IPS-18a (cell line): Measurements from ENCODE around the gene INTS6.

Experiments used
- H3K27ac ChIP-seq: one replicate; pipeline ENCODE4 v1.5.1; 2013; ENCODE audit warnings: low read length
- H3K27me3 ChIP-seq: one replicate; pipeline ENCODE4 v1.6.1; 2013; ENCODE audit warnings: mild to moderate bottlenecking, low read length; ENCODE audit not compliant: control insufficient read depth, insufficient read depth
- H3K36me3 ChIP-seq: one replicate; pipeline ENCODE4 v1.6.1; 2013; ENCODE audit warnings: low read depth, low read length; ENCODE audit not compliant: control insufficient read depth
- H3K4me1 ChIP-seq: one replicate; pipeline ENCODE4 v1.6.1; 2013; ENCODE audit warnings: low read depth, low read length; ENCODE audit not compliant: control insufficient read depth
- H3K4me3 ChIP-seq: one replicate; pipeline ENCODE4 v1.5.1; 2013; ENCODE audit warnings: low read length
- H3K9ac ChIP-seq: one replicate; pipeline ENCODE4 v1.6.1; 2013; ENCODE audit warnings: mild to moderate bottlenecking, low read length, moderate library complexity
- H3K9me3 ChIP-seq: one replicate; pipeline ENCODE4 v1.6.1; 2013; ENCODE audit warnings: low read depth, low read length; ENCODE audit not compliant: control insufficient read depth

Gene INTS6

DNA sequence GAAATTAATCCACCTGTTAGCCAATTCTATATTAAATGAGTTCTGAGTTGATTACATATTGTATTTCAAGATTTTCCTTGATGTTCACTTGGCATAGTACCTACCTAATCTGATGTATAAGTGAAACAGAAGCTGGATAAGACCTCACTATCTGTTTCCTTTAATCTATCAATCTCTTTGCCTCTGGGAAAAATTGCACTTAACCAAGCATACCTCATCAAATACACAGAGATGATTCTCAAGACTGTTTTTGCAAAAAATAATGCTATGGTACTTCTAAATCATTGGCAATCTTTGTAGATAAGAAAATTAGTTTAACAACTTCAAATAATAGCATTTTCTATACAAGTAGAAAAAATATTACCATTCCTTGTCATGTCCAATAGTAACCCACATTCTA, 58.1 kb downstream of the INTS6 start:
- Histone ChIP-seq H3K9ac (no peak overlapping the region), H3K36me3 (peaks cover 6% of the 10 kb centered on the region), H3K27ac (no peak overlapping the region), H3K9me3 (no peaks in the 10 kb centered on the region), H3K4me1 (peaks cover 10% of the 10 kb centered on the region), H3K4me3 (no peak overlapping the region), H3K27me3 (no peaks in the 10 kb centered on the region)

DNA sequence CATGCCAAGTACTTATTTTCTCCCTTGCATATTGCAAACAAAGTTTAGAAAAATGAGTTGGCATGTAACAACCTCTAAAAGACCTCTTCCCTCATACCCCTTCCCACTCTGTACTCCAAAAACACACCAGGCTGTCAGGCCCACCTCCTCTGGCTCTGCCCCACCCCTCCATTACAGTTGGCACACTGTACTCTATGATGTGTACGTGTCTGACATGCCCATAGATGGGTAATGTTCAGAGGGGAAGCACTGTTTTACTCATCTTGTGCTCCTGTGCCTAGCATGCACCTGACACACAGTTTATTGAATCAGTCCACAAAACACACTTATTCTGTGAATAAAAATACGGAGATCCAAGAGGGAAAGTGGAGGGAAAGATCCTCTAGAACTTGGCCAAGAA, 67.7 kb downstream of the INTS6 start:
- Histone ChIP-seq H3K9ac (no peak overlapping the region), H3K27me3 (no peaks in the 10 kb centered on the region), H3K27ac (no peak overlapping the region), H3K4me1 (no peaks in the 10 kb centered on the region), H3K4me3 (no peak overlapping the region), H3K9me3 (no peaks in the 10 kb centered on the region), H3K36me3 (peaks cover 22% of the 10 kb centered on the region)

DNA sequence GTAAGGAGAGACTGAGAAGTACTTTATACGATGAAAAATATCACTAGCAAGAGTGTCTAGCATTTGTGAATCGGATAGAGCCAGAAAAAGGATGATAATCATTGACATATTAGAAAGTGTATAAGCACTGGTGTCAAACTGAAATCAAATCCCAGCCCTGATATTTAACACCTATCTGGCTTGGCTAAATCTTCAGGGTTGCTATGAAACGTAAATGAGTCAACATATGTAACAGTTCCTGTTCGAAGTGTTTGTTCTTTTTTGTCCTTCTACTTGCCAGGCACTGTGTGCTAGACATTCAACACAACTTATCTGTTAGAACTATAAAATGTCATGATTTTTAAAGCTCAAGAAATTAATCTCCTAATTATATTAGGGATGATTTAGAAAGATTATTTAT, 72.6 kb downstream of the INTS6 start:
- H3K27me3 ChIP-seq, result no peaks in the 10 kb centered on the region
- peaks cover 56% of the 10 kb centered on the region for H3K36me3 ChIP-seq
- no peaks in the 10 kb centered on the region for H3K4me1 ChIP-seq
- H3K4me3 ChIP-seq, result no peak overlapping the region
- H3K9me3 ChIP-seq, result no peaks in the 10 kb centered on the region
- H3K27ac ChIP-seq, result no peak overlapping the region
- H3K9ac ChIP-seq, result no peak overlapping the region

DNA sequence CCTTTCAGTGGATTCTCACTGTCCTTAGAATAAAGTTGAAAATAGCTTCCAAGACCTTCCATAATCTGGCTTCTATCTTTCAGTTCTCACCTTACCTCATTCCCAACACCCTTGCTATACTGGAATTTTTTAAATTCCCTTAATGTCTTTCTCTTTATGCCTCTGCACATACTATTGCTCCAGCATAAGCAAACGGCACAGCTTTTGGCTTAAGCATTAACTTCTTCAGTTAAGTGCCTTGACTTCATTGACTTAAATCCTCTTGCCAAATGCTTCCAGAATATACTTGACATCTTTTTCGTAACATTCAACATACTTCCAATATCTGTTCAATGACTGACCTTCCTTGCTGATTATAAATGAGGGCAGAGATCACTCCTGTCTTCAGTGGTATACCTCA, 79.4 kb downstream of the INTS6 start:
- no peak overlapping the region for H3K9ac ChIP-seq
- peaks cover 13% of the 10 kb centered on the region for H3K4me1 ChIP-seq
- peaks cover 67% of the 10 kb centered on the region for H3K36me3 ChIP-seq
- H3K27ac ChIP-seq, result no peak overlapping the region
- H3K27me3 ChIP-seq, result no peaks in the 10 kb centered on the region
- no peaks in the 10 kb centered on the region for H3K9me3 ChIP-seq
- H3K4me3 ChIP-seq, result no peak overlapping the region

DNA sequence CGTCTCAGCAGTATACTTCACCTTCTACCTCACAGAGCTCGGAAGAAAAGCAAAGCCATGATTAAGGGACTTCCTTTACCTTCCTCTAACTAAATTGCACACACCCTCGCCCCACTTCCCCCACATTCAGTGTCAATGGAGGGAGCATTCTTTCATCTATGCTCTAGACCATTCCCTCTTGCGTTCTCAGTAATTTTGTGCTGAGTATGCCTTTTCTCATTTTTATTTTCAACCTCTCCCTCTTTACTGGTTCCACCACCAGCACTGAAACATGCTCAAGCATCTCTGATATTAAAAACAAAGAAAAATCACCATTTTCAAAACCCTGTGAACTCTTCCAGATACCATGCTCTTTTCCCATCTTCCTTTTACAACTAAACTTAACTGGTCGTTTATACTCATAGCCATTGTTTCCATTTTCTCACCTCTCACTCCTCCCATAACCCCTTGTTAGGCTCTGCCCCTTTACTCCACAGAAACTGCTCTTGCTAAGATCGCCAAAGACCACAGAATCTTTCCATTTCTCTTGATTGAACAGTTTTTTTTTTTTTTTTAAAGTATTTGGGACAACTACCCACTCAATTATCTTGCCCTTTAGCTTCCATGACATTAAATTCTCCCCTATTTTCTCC, 81.0 kb downstream of the INTS6 start:
- Histone ChIP-seq H3K27ac (no peak overlapping the region), H3K27me3 (no peaks in the 10 kb centered on the region), H3K9me3 (no peaks in the 10 kb centered on the region), H3K4me1 (peaks cover 13% of the 10 kb centered on the region), H3K4me3 (no peak overlapping the region), H3K36me3 (peaks cover 68% of the 10 kb centered on the region), H3K9ac (no peak overlapping the region)

DNA sequence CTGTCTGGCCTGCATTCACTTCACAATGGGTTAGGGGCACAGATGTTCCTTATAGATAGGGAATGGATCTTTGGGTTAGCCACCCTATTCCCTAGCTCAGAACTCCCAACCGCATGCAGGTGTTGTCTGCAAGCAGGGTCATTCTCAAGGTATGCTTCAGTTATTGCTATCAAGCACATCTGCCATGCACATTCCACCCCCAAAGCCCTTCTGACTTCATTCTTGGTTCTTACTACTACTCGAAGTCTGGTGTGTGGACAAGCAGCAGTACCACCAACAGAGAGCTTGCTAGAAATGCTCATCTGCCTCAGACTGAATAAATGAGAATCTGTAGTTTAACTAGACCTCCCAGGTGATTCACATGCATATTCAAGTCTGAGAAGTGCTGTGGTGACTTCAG, 82.0 kb downstream of the INTS6 start:
- no peak overlapping the region for H3K4me3 ChIP-seq
- H3K9me3 ChIP-seq, result no peaks in the 10 kb centered on the region
- no peak overlapping the region for H3K9ac ChIP-seq
- peaks cover 72% of the 10 kb centered on the region for H3K36me3 ChIP-seq
- no peak overlapping the region for H3K27ac ChIP-seq
- no peaks in the 10 kb centered on the region for H3K27me3 ChIP-seq
- peaks cover 13% of the 10 kb centered on the region for H3K4me1 ChIP-seq

DNA sequence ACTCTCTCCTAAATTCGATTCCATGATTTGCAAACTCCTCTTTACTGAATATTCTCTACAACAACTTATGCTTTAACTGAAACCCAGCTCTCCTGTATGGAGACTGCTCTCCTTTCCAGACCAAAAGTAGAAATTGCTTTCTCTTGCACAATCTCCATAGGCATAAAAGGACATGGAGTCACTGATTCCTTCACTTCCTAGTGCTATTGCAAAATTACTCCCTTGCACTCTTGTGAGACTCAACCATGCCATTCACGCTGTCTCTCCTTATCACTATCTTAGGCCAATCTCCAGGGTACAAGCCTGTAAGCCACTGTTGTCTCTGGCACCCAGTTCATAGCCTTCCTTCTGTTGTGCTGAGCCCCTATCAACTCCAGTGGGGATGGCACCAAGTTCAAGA, 82.7 kb downstream of the INTS6 start:
- Histone ChIP-seq H3K36me3 (peaks cover 71% of the 10 kb centered on the region), H3K27ac (no peak overlapping the region), H3K9me3 (no peaks in the 10 kb centered on the region)

DNA sequence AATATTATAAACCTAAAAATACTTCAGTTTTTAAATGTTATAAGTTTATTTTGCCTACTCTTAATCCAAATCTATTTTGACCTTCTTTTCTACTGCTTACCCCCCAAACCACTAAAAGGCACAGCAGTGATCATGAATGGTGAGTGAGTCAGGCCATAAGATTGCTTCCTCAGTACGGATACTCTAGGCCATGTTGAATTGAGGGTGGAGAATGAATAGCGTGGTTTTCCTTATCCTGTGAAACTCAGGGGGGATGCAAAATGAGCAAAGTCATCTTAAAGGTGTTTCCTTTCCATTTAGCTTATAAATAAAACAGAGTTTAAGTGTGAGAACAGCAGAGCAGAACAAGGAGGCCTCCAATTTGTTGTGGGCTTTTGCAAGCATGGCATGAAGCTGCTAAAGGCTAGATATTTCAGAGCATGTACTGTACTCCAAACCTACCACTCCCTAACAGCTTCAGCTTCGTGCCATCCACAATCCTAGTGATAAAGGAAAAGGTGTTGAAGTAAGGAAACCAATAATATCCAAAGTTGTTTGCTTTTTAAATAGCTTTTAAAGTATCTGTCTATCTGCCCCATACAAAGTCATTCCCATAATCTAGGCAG, 88.3 kb downstream of the INTS6 start:
- Histone ChIP-seq H3K9ac (no peak overlapping the region), H3K36me3 (peaks cover 51% of the 10 kb centered on the region), H3K4me1 (peaks cover 7% of the 10 kb centered on the region), H3K9me3 (no peaks in the 10 kb centered on the region), H3K27me3 (no peaks in the 10 kb centered on the region), H3K27ac (no peak overlapping the region), H3K4me3 (no peak overlapping the region)

More for the DNA sequence above, 82.7 kb downstream of the INTS6 start:
- Histone ChIP-seq H3K27me3 (no peaks in the 10 kb centered on the region), H3K4me3 (no peak overlapping the region), H3K9ac (no peak overlapping the region), H3K4me1 (peaks cover 13% of the 10 kb centered on the region)

DNA sequence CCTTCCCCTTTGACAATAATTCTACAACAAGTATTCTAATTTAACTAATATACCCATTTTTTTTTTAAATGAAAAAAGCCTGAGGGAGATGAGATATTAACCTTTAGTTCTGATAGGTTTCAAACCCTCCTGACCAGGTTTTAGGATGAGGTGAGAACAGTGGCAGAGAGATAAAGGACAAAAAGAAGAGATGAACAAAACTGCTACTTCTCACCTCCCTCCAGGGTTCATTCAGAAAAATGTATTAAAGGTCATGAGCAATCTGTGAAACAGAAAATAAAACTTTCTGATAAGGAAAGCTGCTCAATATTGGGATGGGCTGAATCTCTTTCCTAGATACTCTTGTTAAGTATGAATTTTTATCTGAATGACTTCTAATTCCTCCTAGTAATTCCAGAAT, 89.2 kb downstream of the INTS6 start:
- H3K27ac ChIP-seq, result no peak overlapping the region
- H3K27me3 ChIP-seq, result no peaks in the 10 kb centered on the region
- H3K4me1 ChIP-seq, result peaks cover 7% of the 10 kb centered on the region
- H3K4me3 ChIP-seq, result no peak overlapping the region
- H3K9ac ChIP-seq, result no peak overlapping the region
- H3K36me3 ChIP-seq, result peaks cover 44% of the 10 kb centered on the region
- H3K9me3 ChIP-seq, result no peaks in the 10 kb centered on the region

DNA sequence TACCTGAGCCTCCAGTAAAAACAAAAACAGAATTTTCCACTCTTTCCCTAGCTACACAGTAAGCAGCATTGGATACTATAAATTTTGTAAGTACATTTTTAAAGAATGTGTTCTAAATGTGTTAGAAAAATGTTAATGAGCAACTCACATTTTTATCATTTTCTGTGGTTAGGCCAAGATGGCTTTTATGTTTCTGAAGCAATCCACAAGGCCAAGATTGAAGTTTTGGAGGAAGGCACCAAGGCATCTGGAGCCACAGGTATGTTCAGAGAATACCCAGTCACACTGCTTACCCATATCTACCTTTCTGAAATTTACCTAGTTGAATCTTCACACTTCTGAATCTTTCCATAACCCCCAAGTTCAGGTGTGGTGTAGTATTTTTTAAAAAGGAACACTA, 91.7 kb downstream of the INTS6 start:
- Histone ChIP-seq H3K36me3 (peaks cover 20% of the 10 kb centered on the region), H3K4me3 (no peak overlapping the region), H3K27me3 (no peaks in the 10 kb centered on the region)

DNA sequence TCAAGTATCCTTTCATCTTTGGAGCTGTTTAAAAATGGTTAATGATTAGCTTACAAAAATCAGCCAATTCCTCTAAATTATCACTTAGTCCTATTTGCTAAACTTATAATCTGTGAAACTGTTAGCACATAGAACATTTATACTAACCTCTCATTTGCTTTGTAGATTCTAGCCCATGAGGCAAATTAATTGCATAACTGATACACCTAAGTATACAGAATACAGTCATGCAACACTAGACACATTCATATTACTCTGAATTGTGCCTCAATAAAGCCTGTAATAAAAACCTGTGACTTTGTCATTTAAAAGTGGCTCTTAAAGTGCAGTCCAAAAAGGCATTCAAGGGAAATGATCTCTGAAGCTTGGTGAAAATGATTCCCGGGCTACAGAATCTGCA, 92.3 kb downstream of the INTS6 start:
- Histone ChIP-seq H3K9ac (no peak overlapping the region), H3K9me3 (no peaks in the 10 kb centered on the region), H3K36me3 (peaks cover 16% of the 10 kb centered on the region), H3K27ac (no peak overlapping the region), H3K4me3 (no peak overlapping the region), H3K4me1 (peaks cover 10% of the 10 kb centered on the region), H3K27me3 (no peaks in the 10 kb centered on the region)

More for the DNA sequence above, 91.7 kb downstream of the INTS6 start:
- Histone ChIP-seq H3K9me3 (no peaks in the 10 kb centered on the region), H3K9ac (no peak overlapping the region), H3K4me1 (peaks cover 10% of the 10 kb centered on the region), H3K27ac (no peak overlapping the region)

DNA sequence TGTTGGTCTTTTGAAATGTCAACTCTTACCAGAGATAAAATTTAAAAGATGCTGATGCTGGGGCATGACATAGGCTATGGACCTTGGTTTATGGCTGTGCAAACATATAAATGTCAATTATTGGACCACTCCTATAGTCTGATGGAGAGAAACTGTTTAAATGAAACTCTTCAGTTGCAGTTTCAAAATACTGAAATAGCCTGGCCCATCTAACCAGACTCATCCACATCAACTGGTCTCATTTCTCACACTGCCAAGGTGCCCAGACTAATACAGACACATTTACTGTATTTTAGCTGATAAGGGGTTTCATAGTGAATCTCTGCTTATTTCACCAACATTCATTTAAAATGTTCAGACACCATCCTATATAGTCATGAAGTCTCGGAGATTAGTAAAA, 93.5 kb downstream of the INTS6 start:
- Histone ChIP-seq H3K4me3 (no peak overlapping the region), H3K9ac (no peak overlapping the region), H3K4me1 (peaks cover 10% of the 10 kb centered on the region), H3K27me3 (no peaks in the 10 kb centered on the region), H3K27ac (no peak overlapping the region), H3K9me3 (no peaks in the 10 kb centered on the region), H3K36me3 (peaks cover 5% of the 10 kb centered on the region)
